ENCODE results near the gene DPYD. TPM values are rescaled to one million over a fixed set of nuclear protein-coding genes. Genes with fewer than 3 reads are reported as not detected.
A peak's percentile ranks its signal among the peaks of the same experiment; 100 is the strongest.

Gene DPYD
- total and polyA plus RNA-seq, 4 donors = 3.7 to 25.5 (median 10.6) TPM

- Histone ChIP-seq H3K9me3 (ENCODE audit: control insufficient read depth, insufficient read depth, low read length) (no peaks in the 10 kb centered on the region), H3K27ac (ENCODE audit: low read depth, low read length) (no peak overlapping the region), H3K36me3 (ENCODE audit: control insufficient read depth, insufficient read depth, low read length) (no peaks in the 10 kb centered on the region), H3K4me1 (ENCODE audit: control insufficient read depth, insufficient read depth, low read length) (no peaks in the 10 kb centered on the region), H3K4me3 (ENCODE audit: low read depth, low read length) (no peak overlapping the region), H3K27me3 (ENCODE audit: control insufficient read depth, insufficient read depth, low read length) (no peaks in the 10 kb centered on the region)
- DNase-seq (ENCODE audit: low read depth in 4 of 6, low spot score in 6 of 6) = peak in 3 of 6 donors; percentile 3 to 69 (median 65)
- 54% methylated on average over 3 of the region's 3 CpGs for WGBS (ENCODE audit: insufficient coverage)
These were observed 289.9 kb downstream of the DPYD start for GRCh38 chr1:97630948-97631347.

- H3K4me3 ChIP-seq (ENCODE audit: low read depth, low read length) = no peak overlapping the region
- H3K36me3 ChIP-seq (ENCODE audit: control insufficient read depth, insufficient read depth, low read length) = no peaks in the 10 kb centered on the region
- peak in 1 of 6 donors; percentile 23 for DNase-seq (ENCODE audit: low read depth in 4 of 6, low spot score in 6 of 6)
- WGBS (ENCODE audit: insufficient coverage) = 0% methylated on average over 1 of the region's 1 CpG
- no peak overlapping the region for H3K27ac ChIP-seq (ENCODE audit: low read depth, low read length)
- H3K4me1 ChIP-seq (ENCODE audit: control insufficient read depth, insufficient read depth, low read length) = no peaks in the 10 kb centered on the region
- no peaks in the 10 kb centered on the region for H3K9me3 ChIP-seq (ENCODE audit: control insufficient read depth, insufficient read depth, low read length)
- no peaks in the 10 kb centered on the region for H3K27me3 ChIP-seq (ENCODE audit: control insufficient read depth, insufficient read depth, low read length)
These were observed 290.6 kb downstream of the DPYD start for GRCh38 chr1:97630281-97630680.

GRCh38 chr1:97623220-97623619 lies 297.6 kb downstream of the DPYD start:
- Histone ChIP-seq H3K27me3 (ENCODE audit: control insufficient read depth, insufficient read depth, low read length) (no peaks in the 10 kb centered on the region), H3K4me3 (ENCODE audit: low read depth, low read length) (no peak overlapping the region), H3K4me1 (ENCODE audit: control insufficient read depth, insufficient read depth, low read length) (no peaks in the 10 kb centered on the region), H3K36me3 (ENCODE audit: control insufficient read depth, insufficient read depth, low read length) (no peaks in the 10 kb centered on the region), H3K9me3 (ENCODE audit: control insufficient read depth, insufficient read depth, low read length) (no peaks in the 10 kb centered on the region), H3K27ac (ENCODE audit: low read depth, low read length) (no peak overlapping the region)
- no peak for DNase-seq (ENCODE audit: low read depth in 4 of 6, low spot score in 6 of 6)

GRCh38 chr1:97621955-97622354 lies 298.9 kb downstream of the DPYD start:
- Histone ChIP-seq H3K9me3 (ENCODE audit: control insufficient read depth, insufficient read depth, low read length) (no peaks in the 10 kb centered on the region), H3K27me3 (ENCODE audit: control insufficient read depth, insufficient read depth, low read length) (no peaks in the 10 kb centered on the region), H3K36me3 (ENCODE audit: control insufficient read depth, insufficient read depth, low read length) (no peaks in the 10 kb centered on the region), H3K27ac (ENCODE audit: low read depth, low read length) (no peak overlapping the region), H3K4me1 (ENCODE audit: control insufficient read depth, insufficient read depth, low read length) (no peaks in the 10 kb centered on the region), H3K4me3 (ENCODE audit: low read depth, low read length) (no peak overlapping the region)
- DNase-seq (ENCODE audit: low read depth in 4 of 6, low spot score in 6 of 6) = no peak
- no CpG with 5 or more reads among the region's 1 CpG for WGBS (ENCODE audit: insufficient coverage)

- no peak overlapping the region for H3K4me3 ChIP-seq (ENCODE audit: low read depth, low read length)
- no peaks in the 10 kb centered on the region for H3K4me1 ChIP-seq (ENCODE audit: control insufficient read depth, insufficient read depth, low read length)
- H3K36me3 ChIP-seq (ENCODE audit: control insufficient read depth, insufficient read depth, low read length) = no peaks in the 10 kb centered on the region
- WGBS (ENCODE audit: insufficient coverage) = no CpG with 5 or more reads among the region's 2 CpGs
- H3K9me3 ChIP-seq (ENCODE audit: control insufficient read depth, insufficient read depth, low read length) = no peaks in the 10 kb centered on the region
- H3K27me3 ChIP-seq (ENCODE audit: control insufficient read depth, insufficient read depth, low read length) = no peaks in the 10 kb centered on the region
- H3K27ac ChIP-seq (ENCODE audit: low read depth, low read length) = no peak overlapping the region
- DNase-seq (ENCODE audit: low read depth in 4 of 6, low spot score in 6 of 6) = no peak
These were observed 301.1 kb downstream of the DPYD start for GRCh38 chr1:97619706-97620105.

GRCh38 chr1:97610748-97611147 lies 310.1 kb downstream of the DPYD start:
- no peaks in the 10 kb centered on the region for H3K4me1 ChIP-seq (ENCODE audit: control insufficient read depth, insufficient read depth, low read length)
- no peaks in the 10 kb centered on the region for H3K9me3 ChIP-seq (ENCODE audit: control insufficient read depth, insufficient read depth, low read length)
- DNase-seq (ENCODE audit: low read depth in 4 of 6, low spot score in 6 of 6) = no peak
- no peak overlapping the region for H3K27ac ChIP-seq (ENCODE audit: low read depth, low read length)
- no peaks in the 10 kb centered on the region for H3K36me3 ChIP-seq (ENCODE audit: control insufficient read depth, insufficient read depth, low read length)
- H3K4me3 ChIP-seq (ENCODE audit: low read depth, low read length) = no peak overlapping the region
- no CpG with 5 or more reads among the region's 3 CpGs for WGBS (ENCODE audit: insufficient coverage)
- no peaks in the 10 kb centered on the region for H3K27me3 ChIP-seq (ENCODE audit: control insufficient read depth, insufficient read depth, low read length)

GRCh38 chr1:97610102-97610501 lies 310.7 kb downstream of the DPYD start:
- WGBS (ENCODE audit: insufficient coverage) = no CpG with 5 or more reads among the region's 3 CpGs
- Histone ChIP-seq H3K9me3 (ENCODE audit: control insufficient read depth, insufficient read depth, low read length) (no peaks in the 10 kb centered on the region), H3K4me3 (ENCODE audit: low read depth, low read length) (no peak overlapping the region), H3K36me3 (ENCODE audit: control insufficient read depth, insufficient read depth, low read length) (no peaks in the 10 kb centered on the region), H3K27me3 (ENCODE audit: control insufficient read depth, insufficient read depth, low read length) (no peaks in the 10 kb centered on the region), H3K4me1 (ENCODE audit: control insufficient read depth, insufficient read depth, low read length) (no peaks in the 10 kb centered on the region), H3K27ac (ENCODE audit: low read depth, low read length) (no peak overlapping the region)
- DNase-seq (ENCODE audit: low read depth in 4 of 6, low spot score in 6 of 6) = no peak

- no peaks in the 10 kb centered on the region for H3K36me3 ChIP-seq (ENCODE audit: control insufficient read depth, insufficient read depth, low read length)
- H3K4me1 ChIP-seq (ENCODE audit: control insufficient read depth, insufficient read depth, low read length) = no peaks in the 10 kb centered on the region
- H3K27me3 ChIP-seq (ENCODE audit: control insufficient read depth, insufficient read depth, low read length) = no peaks in the 10 kb centered on the region
- no peak overlapping the region for H3K27ac ChIP-seq (ENCODE audit: low read depth, low read length)
- no peaks in the 10 kb centered on the region for H3K9me3 ChIP-seq (ENCODE audit: control insufficient read depth, insufficient read depth, low read length)
- WGBS (ENCODE audit: insufficient coverage) = no CpG with 5 or more reads among the region's 4 CpGs
- H3K4me3 ChIP-seq (ENCODE audit: low read depth, low read length) = no peak overlapping the region
- DNase-seq (ENCODE audit: low read depth in 4 of 6, low spot score in 6 of 6) = no peak
These were observed 312.6 kb downstream of the DPYD start for GRCh38 chr1:97608272-97608671.

GRCh38 chr1:97603776-97604175 lies 317.1 kb downstream of the DPYD start:
- no peaks in the 10 kb centered on the region for H3K36me3 ChIP-seq (ENCODE audit: control insufficient read depth, insufficient read depth, low read length)
- no peak overlapping the region for H3K4me3 ChIP-seq (ENCODE audit: low read depth, low read length)
- no peak overlapping the region for H3K27ac ChIP-seq (ENCODE audit: low read depth, low read length)
- peak in 2 of 6 donors; percentile 5 to 49 for DNase-seq (ENCODE audit: low read depth in 4 of 6, low spot score in 6 of 6)
- no peaks in the 10 kb centered on the region for H3K27me3 ChIP-seq (ENCODE audit: control insufficient read depth, insufficient read depth, low read length)
- H3K4me1 ChIP-seq (ENCODE audit: control insufficient read depth, insufficient read depth, low read length) = no peaks in the 10 kb centered on the region
- WGBS (ENCODE audit: insufficient coverage) = 49% methylated on average over 4 of the region's 5 CpGs
- no peaks in the 10 kb centered on the region for H3K9me3 ChIP-seq (ENCODE audit: control insufficient read depth, insufficient read depth, low read length)

GRCh38 chr1:97603218-97603617 lies 317.6 kb downstream of the DPYD start:
- WGBS (ENCODE audit: insufficient coverage) = no CpG with 5 or more reads among the region's 3 CpGs
- H3K9me3 ChIP-seq (ENCODE audit: control insufficient read depth, insufficient read depth, low read length) = no peaks in the 10 kb centered on the region
- H3K27me3 ChIP-seq (ENCODE audit: control insufficient read depth, insufficient read depth, low read length) = no peaks in the 10 kb centered on the region
- peak in 1 of 6 donors; percentile 80 for DNase-seq (ENCODE audit: low read depth in 4 of 6, low spot score in 6 of 6)
- H3K4me3 ChIP-seq (ENCODE audit: low read depth, low read length) = no peak overlapping the region
- no peaks in the 10 kb centered on the region for H3K4me1 ChIP-seq (ENCODE audit: control insufficient read depth, insufficient read depth, low read length)
- no peak overlapping the region for H3K27ac ChIP-seq (ENCODE audit: low read depth, low read length)
- H3K36me3 ChIP-seq (ENCODE audit: control insufficient read depth, insufficient read depth, low read length) = no peaks in the 10 kb centered on the region
